NCI-H446 (cell line): ENCODE results near the gene PKDREJ.
"Not testable (repeated sequence)": the region's sequence is repeated elsewhere in the genome, so short reads cannot be mapped to it uniquely, and the experiment has no call there.

ENCODE experiments used
- DNase-seq, 2 experiments: peaks; one replicate each; lab custom pipeline; 2025; lab: John Stamatoyannopoulos, UW

Gene PKDREJ

GRCh38 chr22:46264520-46264919 lies 1.4 kb upstream of the PKDREJ start:
- not testable (repeated sequence) for DNase-seq

GRCh38 chr22:46262449-46263215 lies 511 bp downstream of the PKDREJ start:
- no peak for DNase-seq

DNA sequence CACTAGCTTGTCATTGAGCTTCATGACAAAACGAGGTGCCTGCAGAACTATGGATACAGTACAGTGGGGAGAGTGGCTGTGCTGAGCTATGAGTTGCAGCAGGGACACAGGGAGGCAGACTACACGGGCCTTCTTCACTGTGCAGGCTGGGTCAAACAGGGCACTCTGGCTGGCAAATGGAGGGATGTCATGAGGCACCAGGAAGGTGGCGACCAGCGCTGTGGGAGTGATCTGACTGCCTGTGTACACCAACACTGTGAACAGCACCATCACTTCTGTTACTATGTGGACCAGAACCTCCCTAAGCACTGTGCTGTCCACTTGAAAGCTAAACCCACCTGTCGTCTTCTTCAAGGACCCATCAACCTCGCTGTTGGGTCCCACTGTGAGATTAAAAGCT lies 3.1 kb downstream of the PKDREJ start:
- DNase-seq = no peak

DNA sequence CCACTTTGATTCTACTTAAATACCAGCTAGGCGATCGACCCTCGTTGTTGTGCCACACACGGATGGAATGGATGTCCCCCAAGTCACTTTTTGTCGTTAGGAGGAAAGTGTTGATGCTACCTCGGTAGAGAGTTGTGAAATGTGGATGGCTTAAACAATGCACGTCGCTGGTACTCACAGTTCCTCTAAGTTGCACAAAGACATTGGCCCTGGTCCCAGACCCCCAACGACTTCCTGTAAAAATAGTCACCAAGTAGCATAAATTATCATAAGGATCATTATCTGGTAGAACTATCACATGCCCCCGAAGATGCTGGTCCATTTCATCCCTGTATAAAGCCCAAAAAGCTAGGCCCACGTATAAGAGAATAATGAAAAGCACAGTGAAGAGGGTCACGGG lies 3.8 kb downstream of the PKDREJ start:
- DNase-seq = no peak

DNA sequence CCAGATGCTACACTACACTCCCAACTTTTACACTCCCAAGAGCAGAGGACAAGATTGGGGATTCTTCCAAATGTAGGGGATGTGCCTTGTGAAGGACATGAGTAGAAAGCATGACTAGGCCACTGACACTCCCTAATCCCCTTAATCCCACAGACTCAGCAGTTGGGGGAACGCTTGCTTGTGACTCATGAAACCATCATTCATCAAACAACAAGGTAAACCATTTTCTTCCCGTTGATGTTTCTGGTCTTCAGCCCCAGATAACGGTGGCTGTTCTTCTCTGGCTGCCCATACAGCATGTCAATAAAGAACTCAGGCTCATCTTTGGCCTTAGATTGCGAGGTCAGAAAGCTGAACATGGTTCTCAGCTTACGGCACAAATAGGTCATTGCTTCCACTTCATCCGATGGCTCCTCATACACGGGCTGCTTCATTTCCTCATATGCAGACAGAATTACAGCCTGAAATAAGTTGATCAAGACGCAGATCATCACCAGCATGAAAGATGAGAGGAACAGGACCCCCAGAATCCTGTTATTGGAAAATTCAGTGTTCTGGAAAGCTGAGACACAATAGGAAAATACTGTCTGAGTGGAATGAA lies 6.7 kb downstream of the PKDREJ start:
- no peak for DNase-seq

GRCh38 chr22:46251816-46252380 lies 11.2 kb downstream of the PKDREJ start:
- DNase-seq = no peak

DNA sequence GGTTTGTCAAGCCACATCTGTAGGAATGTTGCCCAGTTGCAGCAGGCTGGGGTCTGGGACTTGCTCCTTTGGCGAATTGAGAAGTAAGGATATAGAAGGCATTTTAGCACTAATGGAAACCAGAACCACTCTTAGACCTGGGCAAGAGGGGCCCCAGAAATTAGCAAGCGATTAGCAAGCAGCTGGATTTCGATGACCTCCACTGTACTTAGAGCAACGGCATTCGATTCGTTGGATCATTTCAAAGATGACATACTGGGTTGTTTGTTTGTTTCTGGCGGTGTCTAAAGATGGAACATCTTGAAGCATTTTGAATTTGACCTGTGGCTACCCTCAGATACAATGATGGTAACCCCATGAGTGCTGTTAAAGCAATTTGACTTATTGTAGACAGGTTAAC lies 11.9 kb downstream of the PKDREJ start:
- no peak for DNase-seq

DNA sequence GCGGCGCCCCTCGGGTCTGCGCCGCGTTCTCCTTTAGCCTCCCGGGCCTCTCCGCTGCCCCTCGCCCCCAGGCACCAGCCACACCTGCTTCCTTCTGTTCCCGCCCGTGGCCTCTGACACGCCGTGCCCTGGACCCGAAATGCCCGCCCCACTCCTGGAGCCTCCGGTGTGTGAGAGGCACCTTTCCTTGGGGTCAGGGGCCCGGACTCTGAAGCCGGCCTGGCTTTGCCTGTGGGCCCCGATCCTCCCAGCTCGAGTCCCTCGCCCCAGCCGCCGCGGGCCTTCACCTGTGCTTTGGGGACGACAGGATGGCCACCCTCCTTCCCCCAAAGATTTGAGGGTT lies 12.4 kb downstream of the PKDREJ start:
- no peak for DNase-seq

DNA sequence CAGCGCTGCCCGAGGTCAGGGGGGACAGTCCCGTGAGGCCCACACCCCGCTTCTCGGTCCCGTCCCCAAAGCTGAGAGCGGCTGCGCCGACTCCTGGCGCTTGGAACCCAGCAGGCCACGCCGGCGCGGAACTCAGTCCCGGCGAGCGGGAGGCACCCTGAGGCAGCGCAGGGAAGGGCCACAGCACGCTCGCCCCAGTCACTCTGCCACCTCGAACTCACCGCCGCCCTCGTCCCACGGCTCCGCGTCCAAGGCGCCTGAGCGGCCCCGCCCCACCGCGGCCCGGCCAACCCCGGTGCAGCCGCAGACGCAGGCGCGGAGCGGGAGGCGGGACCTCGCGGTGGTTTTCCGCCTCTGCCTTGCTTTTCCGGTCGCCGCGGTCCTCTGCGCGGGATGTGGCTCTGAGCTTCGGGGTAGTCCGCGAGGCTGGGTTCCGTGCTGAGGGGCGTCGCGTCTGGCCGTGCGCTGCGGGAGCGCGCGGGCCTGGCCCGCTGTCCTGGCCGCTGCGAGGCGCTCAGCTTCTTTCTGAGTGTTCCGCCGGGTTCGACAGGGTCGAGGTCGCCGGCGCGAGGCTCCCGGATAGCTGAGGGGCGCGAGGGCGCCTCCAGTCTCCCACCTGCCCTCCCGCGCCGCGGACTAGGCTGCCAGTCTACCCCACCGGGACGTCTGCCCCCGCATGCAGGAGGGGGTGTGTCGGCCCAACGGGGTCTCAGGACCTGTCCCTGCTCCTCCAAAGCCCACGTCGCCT lies 12.9 kb downstream of the PKDREJ start, which contains the start of gene CDPF1:
CDPF1 (minus strand) TSS at position 259 of the 748 bp plus-strand sequence. CDS start 2,009 bp downstream, outside the sequence.
- DNase-seq = peak; percentile 13 to 87

GRCh38 chr22:46247443-46247975 lies 15.6 kb downstream of the PKDREJ start:
- DNase-seq = no peak

DNA sequence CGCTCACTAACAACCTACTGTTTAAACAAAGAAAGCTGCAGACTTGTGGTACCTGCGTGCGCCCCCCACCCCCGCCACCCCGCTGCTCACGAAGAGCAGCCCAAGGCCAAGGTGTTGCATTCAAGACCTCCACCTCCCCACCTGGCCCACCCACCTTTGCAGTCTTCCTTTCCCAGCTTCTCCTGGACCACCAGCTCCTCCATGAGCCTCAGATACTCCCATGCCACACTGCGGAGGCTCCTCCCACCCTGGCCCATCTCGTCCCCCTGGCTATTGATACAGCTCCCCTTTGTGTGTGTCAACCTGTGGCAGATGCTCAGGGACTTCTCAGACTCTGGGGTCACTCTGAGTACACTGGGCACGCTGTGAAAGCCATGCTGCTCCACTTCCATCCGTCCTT lies 17.0 kb downstream of the PKDREJ start:
- no peak for DNase-seq

DNA sequence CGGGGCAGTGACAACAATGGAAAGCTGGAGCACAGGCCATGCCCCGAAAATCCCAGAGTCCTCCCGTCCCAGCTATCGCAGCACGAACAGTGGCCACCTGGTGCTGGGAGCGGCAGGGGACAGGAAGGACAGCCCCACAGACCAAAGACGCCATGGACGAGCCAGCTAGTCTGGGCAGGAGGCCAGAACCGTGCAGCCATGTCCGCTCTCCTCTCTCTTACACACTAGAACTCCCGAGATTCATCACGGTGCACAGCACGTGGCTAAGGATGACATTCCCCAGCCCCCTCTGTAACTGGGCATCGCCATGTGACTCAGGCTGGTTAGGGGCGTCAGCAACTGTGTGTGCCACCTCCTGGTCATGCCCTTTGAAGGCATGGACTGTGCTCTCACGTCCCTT lies 17.6 kb downstream of the PKDREJ start:
- no peak for DNase-seq

DNA sequence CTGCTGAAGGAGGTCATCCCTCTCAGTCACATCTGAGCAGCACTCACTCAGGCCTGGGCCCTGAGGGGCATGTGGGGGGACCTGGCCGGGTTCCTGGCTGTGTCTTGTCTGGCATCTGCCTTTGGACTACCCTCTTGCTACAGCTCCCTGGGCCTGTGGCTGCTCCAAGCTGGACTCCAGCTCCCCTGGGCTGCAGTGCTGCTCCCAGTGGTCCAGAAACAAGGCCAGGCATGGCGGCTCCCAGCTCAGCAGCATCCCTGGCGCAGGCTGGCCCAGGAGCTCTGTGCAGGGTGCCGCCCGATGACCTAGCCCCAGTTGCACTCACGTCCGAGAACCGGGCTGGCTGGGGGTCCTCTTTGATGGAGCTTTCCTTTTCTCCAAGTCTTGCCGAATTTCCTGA lies 18.4 kb downstream of the PKDREJ start:
- DNase-seq = no peak

GRCh38 chr22:46242076-46242475 lies 21.1 kb downstream of the PKDREJ start:
- no peak for DNase-seq

DNA sequence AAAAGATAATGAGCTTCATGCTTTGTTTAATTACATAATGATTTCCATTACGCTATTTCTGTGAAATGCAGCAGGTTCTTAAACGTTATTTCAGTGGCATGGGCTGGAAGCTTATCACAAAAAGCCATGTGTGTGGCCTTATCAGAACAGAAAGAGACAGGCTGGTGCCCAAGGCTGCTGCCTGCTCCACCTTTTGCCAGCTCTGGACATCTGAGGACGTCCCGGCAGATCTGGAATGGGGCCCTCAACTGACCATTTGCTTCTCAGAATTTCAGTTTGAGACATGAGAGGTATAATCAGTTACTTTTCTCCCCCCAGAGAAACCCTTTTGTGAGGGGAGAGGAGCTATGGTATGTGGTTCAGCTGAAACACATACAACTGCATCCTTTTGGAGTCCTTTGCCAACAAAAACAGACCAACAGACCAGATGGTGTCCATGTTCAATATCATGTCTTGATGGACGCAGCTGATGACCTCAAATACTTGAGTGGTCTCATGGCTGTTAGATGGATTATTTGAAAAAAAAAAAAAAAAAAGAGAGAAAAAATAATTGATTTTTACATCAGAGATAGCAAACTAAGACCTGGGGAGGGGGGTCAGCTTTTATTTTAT lies 21.6 kb downstream of the PKDREJ start:
- no peak for DNase-seq

DNA sequence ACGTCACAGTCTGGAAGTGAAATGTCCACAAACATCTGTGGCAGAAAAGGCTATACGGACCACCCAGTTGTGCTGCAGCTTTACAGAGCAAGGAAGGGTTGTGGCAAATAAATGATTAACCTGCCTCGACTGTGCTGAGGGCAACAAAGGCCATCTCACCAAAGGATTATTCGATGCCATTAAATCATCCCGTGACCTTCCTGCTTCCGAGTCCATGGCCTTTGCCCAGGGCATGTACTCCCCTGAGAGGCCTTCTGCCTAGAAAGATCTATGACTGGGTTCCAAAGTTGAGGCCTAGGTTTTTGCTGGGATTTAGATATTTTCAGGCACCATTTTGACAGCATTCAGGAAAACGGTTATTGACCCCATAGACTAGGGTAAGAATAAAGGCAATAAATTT lies 22.2 kb downstream of the PKDREJ start:
- DNase-seq = no peak

DNA sequence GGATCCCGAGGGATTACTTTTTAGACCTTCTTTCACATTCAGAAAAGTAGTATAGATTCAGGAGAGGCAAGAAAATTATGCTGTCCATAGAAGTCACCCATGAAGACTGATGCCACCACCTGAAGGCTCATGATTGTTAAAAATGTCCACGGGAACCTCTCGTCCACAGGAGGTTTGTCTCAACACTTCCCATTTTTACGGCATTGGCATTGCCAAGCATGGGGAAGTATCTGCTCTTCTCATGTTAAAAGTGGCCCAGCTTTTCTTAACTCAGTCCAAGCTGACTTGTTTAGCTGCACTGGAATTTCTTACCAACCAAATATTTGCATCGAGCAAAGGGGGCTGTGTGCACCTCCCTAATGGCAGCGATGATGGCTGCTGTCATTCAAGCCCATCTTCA lies 22.6 kb downstream of the PKDREJ start:
- DNase-seq = no peak

- no peak for DNase-seq
Observed at GRCh38 chr22:46240073-46240472, 23.1 kb downstream of the PKDREJ start.

- DNase-seq = no peak
Observed at GRCh38 chr22:46239261-46240048, 23.7 kb downstream of the PKDREJ start.

- DNase-seq = no peak
Observed at GRCh38 chr22:46238541-46238940, 24.6 kb downstream of the PKDREJ start.

- no peak for DNase-seq
Observed at GRCh38 chr22:46237453-46238124, 25.6 kb downstream of the PKDREJ start.
